B cell (primary cell): ENCODE measurements around the gene ZXDB. TPM values are rescaled to one million over a fixed set of nuclear protein-coding genes. Genes with fewer than 3 reads are reported as not detected.
A peak's percentile ranks its signal among the peaks of the same experiment; 100 is the strongest.
"Not testable (repeated sequence)": the region's sequence is repeated elsewhere in the genome, so short reads cannot be mapped to it uniquely, and the experiment has no call there.

Source experiments
- ATAC-seq: fragments of 200-7000 bp; cut with Tn5 transposase; one replicate; pipeline ENCODE4 v1.10.0; 2021; ENCODE audit warnings: low read depth, mild to moderate bottlenecking, moderate number of reproducible peaks, moderate library complexity
- CTCF ChIA-PET: fragments of 350-600 bp; sonication (Branson Sonifier 250); formaldehyde crosslinking; loops from one replicate; lab custom pipeline; 2021; ENCODE audit warnings: antibody characterized with exemption, inconsistent platforms; lab: Charles Lee
- POLR2A ChIA-PET: fragments of 350-600 bp; sonication (Branson Sonifier 250); formaldehyde crosslinking; loops from one replicate; lab custom pipeline; 2021; ENCODE audit warnings: antibody characterized with exemption; lab: Charles Lee
- DNase-seq: peaks from one replicate; pipeline ENCODE4 v3.0.0; 2013
- H2AFZ ChIP-seq: 2 replicates; pipeline ENCODE4 v1.6.1; 2012; ENCODE audit warnings: mild to moderate bottlenecking, low read depth, low read length; ENCODE audit not compliant: insufficient read depth, poor library complexity, severe bottlenecking
- H3K27ac ChIP-seq, 2 donors: 1 replicate in 1 of 2; 2 replicates in 1 of 2; pipeline ENCODE4 v1.5.1; 2012 to 2013; ENCODE audit warnings: low read length in 2 of 2, mild to moderate bottlenecking in 2 of 2, moderate library complexity in 1 of 2
- H3K27me3 ChIP-seq, 4 experiments: fragments of 200-600 bp in 1 of 4; sonication (generic) in 1 of 4; replicated peaks in 1 of 4; 1 replicate in 2 of 4; 2 replicates in 2 of 4; pipeline versions ENCODE4 v1.6.1 to v1.7.0; 2013 to 2016; ENCODE audit warnings: low read length in 3 of 4, mild to moderate bottlenecking in 2 of 4, mixed read lengths in 1 of 4, moderate library complexity in 1 of 4; ENCODE audit not compliant: insufficient read depth in 4 of 4, control insufficient read depth in 3 of 4; ENCODE audit errors: control extremely low read depth in 1 of 4
- H3K36me3 ChIP-seq, 2 experiments: replicated peaks in 1 of 2; 1 replicate in 1 of 2; 2 replicates in 1 of 2; pipeline versions ENCODE4 v1.6.1 to v1.7.1; 2013; ENCODE audit warnings: low read length in 1 of 2; ENCODE audit not compliant: insufficient read depth in 2 of 2, control insufficient read depth in 1 of 2; ENCODE audit errors: control extremely low read depth in 1 of 2, extremely low read depth in 1 of 2
- H3K4me1 ChIP-seq, 2 donors: fragments of 200-600 bp in 1 of 2; sonication (generic) in 1 of 2; 1 replicate in 1 of 2; 2 replicates in 1 of 2; pipeline versions ENCODE4 v1.5.1 to v1.6.1; 2013 to 2017; ENCODE audit warnings: low read length in 2 of 2; ENCODE audit not compliant: control insufficient read depth in 2 of 2, insufficient read depth in 2 of 2
- H3K4me2 ChIP-seq: replicated peaks from 2 replicates; pipeline ENCODE3; 2012; ENCODE audit warnings: mild to moderate bottlenecking, low read depth, low read length; ENCODE audit not compliant: poor library complexity, severe bottlenecking
- H3K4me3 ChIP-seq, 5 experiments: fragments of 200-600 bp in 1 of 5; sonication (generic) in 1 of 5; 1 replicate in 3 of 5; 2 replicates in 2 of 5; pipeline versions ENCODE4 v1.5.1 to v1.7.0; 2011 to 2016; ENCODE audit warnings: low read length in 4 of 5, mild to moderate bottlenecking in 4 of 5, low read depth in 2 of 5, control low read depth in 1 of 5, moderate library complexity in 1 of 5; ENCODE audit not compliant: insufficient read depth in 1 of 5; ENCODE audit errors: control extremely low read depth in 1 of 5, extremely low read depth in 1 of 5
- H3K79me2 ChIP-seq: fragments of 200-600 bp; sonication (generic); one replicate; pipeline ENCODE4 v1.6.0; 2016; ENCODE audit warnings: low read length; ENCODE audit not compliant: control insufficient read depth, insufficient read depth
- H3K9ac ChIP-seq: fragments of 200-600 bp; sonication (generic); 2 replicates; pipeline ENCODE4 v1.6.1; 2017; ENCODE audit warnings: mild to moderate bottlenecking, low read length, moderate library complexity
- H3K9me3 ChIP-seq, 3 donors: one replicate each; pipeline versions ENCODE4 v1.6.1 to v1.7.1; 2013; ENCODE audit warnings: low read length in 2 of 3; ENCODE audit not compliant: control insufficient read depth in 2 of 3, insufficient read depth in 1 of 3; ENCODE audit errors: control extremely low read depth in 1 of 3
- H4K20me1 ChIP-seq: 2 replicates; pipeline ENCODE4 v1.6.0; 2012; ENCODE audit warnings: mild to moderate bottlenecking, low read length; ENCODE audit not compliant: insufficient read depth, control insufficient read depth, poor library complexity, severe bottlenecking
- H3K27ac Mint-ChIP-seq: one replicate; pipeline ENCODE4 v1.8.0; 2021; ENCODE audit warnings: mixed read lengths
- H3K27me3 Mint-ChIP-seq: one replicate; pipeline ENCODE4 v1.8.0; 2021; ENCODE audit warnings: mixed read lengths
- H3K4me1 Mint-ChIP-seq: one replicate; pipeline ENCODE4 v1.8.0; 2021; ENCODE audit warnings: mixed read lengths
- H3K4me3 Mint-ChIP-seq: one replicate; pipeline ENCODE4 v1.8.0; 2021; ENCODE audit warnings: mixed read lengths
- H3K9me3 Mint-ChIP-seq: one replicate; pipeline ENCODE4 v1.8.0; 2022; ENCODE audit warnings: mixed read lengths; ENCODE audit not compliant: insufficient read depth
- CTCF ChIP-seq: fragments of 200-600 bp; IDR thresholded peaks from one replicate; pipeline ENCODE4 v1.8.0; 2022; ENCODE audit warnings: antibody characterized with exemption, mild to moderate bottlenecking
- EZH2 ChIP-seq: IDR thresholded peaks from 2 replicates; pipeline ENCODE4 v1.6.1; 2012; ENCODE audit warnings: borderline replicate concordance, low read depth, mild to moderate bottlenecking, moderate library complexity, low read length; ENCODE audit not compliant: insufficient read depth, poor library complexity, severe bottlenecking
- WGBS: methylation state at CpG from one replicate; pipeline ENCODE4 v1.1.5; 2013; ENCODE audit warnings: missing lambda C conversion rate; ENCODE audit not compliant: insufficient coverage; 5-methylcytosine and 5-hydroxymethylcytosine counted together
- intact Hi-C: fragments of 100-400 bp; cut with micrococcal nuclease; formaldehyde crosslinking; loops from one replicate; pipeline ENCODE4 v1.10.0; 2022
- polyA plus RNA-seq: library from polyadenylated mRNA; depleted of rRNA; stranded (reverse); fragments of >200 nt; gene quantifications from 2 replicates; pipeline ENCODE4 v1.2.3, GENCODE V29; 2012
- total RNA-seq, 2 donors: library from RNA; stranded (reverse); fragments of 120-200 nt in 1 of 2; gene quantifications; 1 replicate in 1 of 2; 2 replicates in 1 of 2; pipeline versions ENCODE4 v1.2.3 to v1.2.4, GENCODE V29; 2013 to 2022

ZXDB gene
- total and polyA plus RNA-seq, 2 donors (not counting 1 experiment from before 2014, with no cell fraction given): 9.4 to 16.6 TPM

- Histone ChIP-seq H3K4me3 (no peak overlapping the region), H3K27ac (no peak overlapping the region), H3K79me2 (peaks cover 12% of the 10 kb centered on the region), H3K9me3 (no peaks in the 10 kb centered on the region), H3K4me1 (peaks cover 14% of the 10 kb centered on the region in 2 donors), H3K4me2 (no peak overlapping the region), H3K27me3 (no peaks in the 10 kb centered on the region), H2AFZ (no peak overlapping the region), H3K9ac (no peak overlapping the region), H3K36me3 (no peaks in the 10 kb centered on the region), H4K20me1 (no peaks in the 10 kb centered on the region)
- ATAC-seq (no peak), DNase-seq (no peak)
- no CpG with 5 or more reads among the region's 2 CpGs for WGBS
- CTCF ChIA-PET: no interaction called here
- intact Hi-C loops: no loop called here
- TF ChIP-seq EZH2 (no peak), CTCF (no peak)
- Mint-ChIP-seq H3K9me3 (no peaks in the 10 kb centered on the region), H3K4me1 (peaks cover 17% of the 10 kb centered on the region), H3K27ac (no peak overlapping the region), H3K27me3 (no peaks in the 10 kb centered on the region), H3K4me3 (no peak overlapping the region)
- POLR2A ChIA-PET: interaction anchor here (0.7 kb wide), 1 partner anchor 8 kb away, joined by 4 read pairs; no protein-coding TSS in a partner anchor
These were observed 4.7 kb upstream of the ZXDB start for GRCh38 chrX:57587062-57587461.

DNA sequence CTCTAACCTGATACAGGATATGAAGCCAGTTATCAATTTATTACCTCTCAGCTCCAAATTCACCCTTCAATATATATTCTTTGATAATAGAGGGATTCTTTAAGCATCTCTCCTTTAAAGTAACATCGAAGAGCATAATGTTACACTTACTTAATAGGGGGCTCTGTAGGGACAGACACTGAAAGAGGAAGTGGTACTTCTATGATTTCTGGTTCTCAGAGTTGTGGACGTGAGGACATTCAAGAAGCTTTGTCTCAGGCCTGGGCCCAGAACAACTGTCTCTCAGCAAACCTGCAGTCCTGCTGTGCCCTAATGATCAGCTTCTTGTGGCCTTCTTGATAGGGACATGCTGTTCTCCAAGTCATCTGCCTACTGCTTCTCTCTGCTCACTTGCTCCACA lies 4.2 kb upstream of the ZXDB start:
- Histone ChIP-seq H2AFZ (peak overlapping the region; percentile 44), H3K36me3 (no peaks in the 10 kb centered on the region), H3K79me2 (peaks cover 12% of the 10 kb centered on the region), H4K20me1 (no peaks in the 10 kb centered on the region), H3K27ac (no peak overlapping the region), H3K9ac (no peak overlapping the region), H3K4me3 (no peak overlapping the region), H3K27me3 (no peaks in the 10 kb centered on the region), H3K4me2 (no peak overlapping the region), H3K4me1 (peaks cover 14% of the 10 kb centered on the region in 2 donors), H3K9me3 (no peaks in the 10 kb centered on the region)
- Mint-ChIP-seq H3K9me3 (no peaks in the 10 kb centered on the region), H3K27me3 (no peaks in the 10 kb centered on the region), H3K4me3 (no peak overlapping the region), H3K4me1 (peaks cover 17% of the 10 kb centered on the region), H3K27ac (no peak overlapping the region)
- ATAC-seq (no peak), DNase-seq (peak; percentile 25)
- ChIA-PET CTCF (no interaction called here), POLR2A (interaction anchor here (0.6 to 0.7 kb wide), 3 partner anchors 8 to 11 kb away, joined by 4 to 6 read pairs (median 6); no protein-coding TSS in a partner anchor)
- no CpG with 5 or more reads among the region's 2 CpGs for WGBS
- TF ChIP-seq EZH2 (no peak), CTCF (no peak)
- intact Hi-C loops: no loop called here

- peak overlapping the region; percentile 52 for H3K4me2 ChIP-seq
- Mint-ChIP-seq H3K4me3 (peak overlapping the region; percentile 76), H3K27ac (peak overlapping the region; percentile 84), H3K4me1 (peaks cover 45% of the 10 kb centered on the region)
- H3K9ac ChIP-seq: peak overlapping the region; percentile 65
- peaks cover 29 to 34% of the 10 kb centered on the region in 2 donors for H3K4me1 ChIP-seq
- H3K27me3 ChIP-seq, H4K20me1 ChIP-seq, H3K36me3 ChIP-seq, H3K27me3 Mint-ChIP-seq, H3K9me3 Mint-ChIP-seq, H3K9me3 ChIP-seq, CTCF ChIA-PET, POLR2A ChIA-PET: not testable (repeated sequence)
- DNase-seq (peak; percentile 62), ATAC-seq (peak; percentile 73)
- WGBS: 2% methylated on average over 76 of the region's 84 CpGs
- H2AFZ ChIP-seq: peak overlapping the region; percentile 70
- peak overlapping the region in 4 of 5 experiments; percentile 36 to 59 (median 53) for H3K4me3 ChIP-seq
- H3K79me2 ChIP-seq: peaks cover 16% of the 10 kb centered on the region
- intact Hi-C loops: loop anchor here (5.0 kb wide), 1 partner anchor 1030 kb away; the partner anchor contains the start of gene UBQLN2
- H3K27ac ChIP-seq: peak overlapping the region; percentile 66 to 84
These were observed 516 bp downstream of the ZXDB start for GRCh38 chrX:57592160-57592893.
